Stimulated activated CD4-positive, alpha-beta T cell treated with anti-CD3 and anti-CD28 coated beads, Interleukin-4, amount 100 ng/mL, for 4 hours (primary cell): ENCODE data around the gene HMCN2.
"Not testable (repeated sequence)": the region's sequence is repeated elsewhere in the genome, so short reads cannot be mapped to it uniquely, and the experiment has no call there.

Source experiments
- DNase-seq, 2 experiments: peaks; one replicate each; pipeline ENCODE4 v3.0.0-alpha.2; 2020

HMCN2 gene

DNA sequence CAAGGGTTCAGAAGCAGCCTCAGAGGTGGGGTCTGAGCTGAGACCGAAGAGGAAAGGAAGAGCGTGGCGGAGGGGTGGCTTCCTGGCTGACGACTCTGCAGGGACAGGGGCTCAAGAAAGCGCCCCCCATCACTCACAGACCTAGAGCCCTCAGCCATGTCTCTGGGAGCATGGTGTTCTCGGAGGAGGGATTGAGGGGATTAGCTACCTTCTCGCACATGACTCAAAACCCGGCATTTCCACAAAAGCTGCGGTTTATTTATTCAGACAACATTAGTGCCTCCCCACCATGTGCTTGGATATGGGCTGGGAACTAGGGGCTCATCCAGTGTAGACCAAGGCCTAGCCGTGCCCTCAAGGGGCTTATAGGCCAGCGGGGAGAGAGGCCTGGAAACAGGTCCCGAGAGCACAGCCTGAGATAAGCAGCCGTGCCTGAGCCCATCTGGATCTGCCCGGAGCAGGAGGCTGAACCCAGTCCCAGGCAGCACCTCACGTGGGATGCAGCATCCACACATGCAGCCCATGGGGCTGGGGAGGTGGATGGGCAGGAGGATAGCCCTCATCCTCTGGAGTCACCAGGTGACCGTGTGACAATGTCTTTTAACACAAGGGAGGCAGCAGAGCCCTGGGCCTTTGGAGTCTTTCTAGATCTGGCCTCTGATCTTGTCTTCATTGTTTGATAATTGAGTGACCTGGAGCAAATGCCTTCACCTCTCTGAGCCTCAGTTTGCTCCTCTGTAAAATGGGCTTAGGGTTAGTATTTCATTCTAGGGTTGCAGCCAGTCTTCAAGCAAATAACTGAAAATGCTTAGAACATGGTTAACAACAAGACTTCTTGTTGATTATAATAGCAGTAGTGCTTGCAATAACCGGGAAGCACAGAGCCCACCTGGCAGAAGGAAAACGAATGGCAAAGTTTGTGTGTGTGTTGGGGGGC, 878 bp upstream of the HMCN2 start:
- no peak for DNase-seq

DNA sequence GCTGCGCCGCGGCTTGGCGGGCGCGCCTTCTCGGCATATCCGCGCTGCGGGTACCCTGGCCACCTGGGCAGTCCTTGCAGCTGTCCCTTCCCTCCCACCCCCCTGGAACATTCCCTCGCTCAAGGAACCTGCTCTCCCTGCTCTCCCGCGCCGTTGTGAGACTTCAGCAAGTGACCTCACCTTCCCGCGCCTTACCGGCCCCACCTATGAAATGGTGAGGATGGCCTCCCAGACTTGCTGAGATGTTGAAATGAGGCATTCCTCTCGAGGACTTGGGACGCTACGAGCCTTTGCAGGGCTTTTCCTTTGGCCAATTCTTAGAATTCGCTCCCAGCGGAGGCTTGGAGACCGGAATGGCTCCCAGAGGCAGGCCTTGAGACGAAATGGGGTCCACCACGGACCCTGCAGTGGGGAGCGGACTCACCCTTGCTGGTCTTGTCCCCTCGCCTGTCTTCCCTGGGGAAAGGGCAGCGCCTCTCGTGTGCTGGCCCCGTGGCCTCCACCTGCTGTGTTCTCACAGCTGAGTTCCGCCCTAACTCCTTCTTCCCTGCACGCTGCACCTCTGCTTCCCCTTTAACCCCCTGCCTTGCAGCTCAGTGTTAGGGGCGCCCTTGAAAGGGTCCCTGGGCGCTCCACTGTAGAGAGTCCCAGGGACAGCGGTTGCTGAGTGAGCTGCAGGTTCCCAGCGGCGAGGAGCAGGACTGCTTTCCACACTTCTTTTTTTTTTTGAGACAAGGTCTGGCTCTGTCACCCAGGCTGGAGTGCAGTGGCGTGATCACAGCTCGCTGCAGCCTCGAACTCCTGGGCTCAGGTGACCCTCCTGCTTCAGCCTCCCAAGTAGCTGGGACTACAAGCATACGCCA, 907 bp downstream of the HMCN2 start:
- no peak for DNase-seq

DNA sequence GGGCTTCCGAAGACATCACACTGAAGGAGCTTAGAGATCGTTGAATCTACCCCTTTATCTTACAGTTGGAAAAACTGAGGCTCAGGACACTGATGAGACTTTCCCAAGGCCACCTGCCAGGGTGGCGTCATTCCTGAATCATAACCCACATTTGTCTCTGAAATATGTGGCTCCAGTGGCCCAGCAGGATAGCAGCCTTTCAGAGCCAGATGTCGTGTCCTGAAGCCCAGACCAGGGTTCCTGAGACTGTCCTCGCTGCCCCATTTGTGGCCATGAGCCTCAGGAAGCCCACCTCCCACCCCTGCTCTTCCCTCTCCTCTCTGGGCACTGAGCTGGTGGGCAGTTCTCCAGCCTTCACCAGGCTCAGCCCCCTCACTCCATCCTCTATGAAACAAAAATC, 2.4 kb downstream of the HMCN2 start:
- DNase-seq: no peak

DNA sequence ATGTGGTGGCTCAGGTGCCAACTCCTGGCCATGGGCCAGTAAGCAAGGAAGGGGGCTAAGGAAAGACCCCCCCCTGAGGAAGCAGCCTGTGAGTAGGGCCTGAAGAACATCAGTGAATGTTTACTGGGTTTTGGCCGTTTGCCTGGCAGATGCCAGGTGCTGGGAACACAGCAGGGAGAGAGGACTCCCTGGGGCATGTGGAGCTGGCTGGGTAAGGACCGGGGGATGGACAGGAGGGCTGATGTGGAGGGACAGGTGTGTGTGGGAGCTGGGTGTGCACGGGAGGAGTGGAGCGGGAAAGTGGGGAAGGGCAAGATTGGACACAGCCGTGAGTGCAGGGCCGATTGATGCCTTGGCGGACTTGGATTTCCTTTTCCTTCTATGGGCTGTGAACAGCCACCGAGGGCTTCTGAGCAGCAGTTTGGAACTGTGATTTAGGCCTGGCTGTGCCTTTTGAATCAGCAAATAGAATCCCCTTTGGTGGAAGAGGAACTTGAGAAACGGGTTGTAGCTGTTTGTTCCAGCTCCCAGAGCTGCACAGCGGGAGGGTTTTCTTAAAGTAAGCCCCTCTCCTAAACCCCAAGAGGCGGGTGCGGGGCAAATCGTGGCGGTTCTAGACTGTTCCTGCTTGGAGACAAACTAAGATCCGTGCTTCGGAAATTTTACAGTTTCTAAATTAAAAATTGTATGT, 3.1 kb downstream of the HMCN2 start:
- no peak for DNase-seq

DNA sequence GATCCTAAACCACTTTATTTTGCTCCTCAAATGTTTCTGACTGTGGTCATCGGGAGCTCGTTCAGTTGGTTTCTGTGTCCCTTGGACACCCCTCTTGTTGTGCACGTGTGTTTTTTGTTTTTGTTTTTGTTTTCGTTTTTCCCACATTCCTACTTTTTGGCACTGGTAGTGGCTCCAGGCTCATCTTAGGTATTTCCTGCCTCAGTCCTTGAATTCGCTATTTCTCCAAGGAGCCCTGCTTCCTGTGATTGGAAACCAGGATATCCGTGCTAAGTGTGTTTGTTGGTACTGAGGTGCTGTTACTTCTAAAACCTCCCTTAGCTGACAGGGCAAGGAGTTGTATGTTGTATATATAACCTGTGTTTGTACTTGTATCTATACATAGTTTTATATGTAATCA, 5.9 kb downstream of the HMCN2 start:
- no peak for DNase-seq

DNA sequence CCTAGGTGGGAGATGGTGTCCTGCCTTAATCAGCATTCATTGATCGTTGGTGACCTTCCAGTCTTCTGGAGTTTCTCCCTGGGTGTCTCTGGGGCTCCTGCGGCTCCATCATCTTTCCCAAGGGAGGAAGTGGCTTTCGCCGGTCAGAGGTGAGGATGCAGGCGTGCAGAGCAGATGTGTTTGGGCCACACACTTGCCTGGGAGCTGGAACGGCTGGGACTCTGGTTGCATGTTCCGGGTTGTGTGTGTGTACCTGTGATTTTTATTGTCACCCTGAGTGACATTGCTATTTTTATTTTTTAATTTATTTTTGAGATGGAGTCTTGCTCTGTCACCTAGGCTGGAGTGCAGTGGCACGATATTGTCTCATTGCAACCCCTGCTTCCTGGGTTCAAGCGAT, 9.6 kb downstream of the HMCN2 start:
- DNase-seq: no peak

DNA sequence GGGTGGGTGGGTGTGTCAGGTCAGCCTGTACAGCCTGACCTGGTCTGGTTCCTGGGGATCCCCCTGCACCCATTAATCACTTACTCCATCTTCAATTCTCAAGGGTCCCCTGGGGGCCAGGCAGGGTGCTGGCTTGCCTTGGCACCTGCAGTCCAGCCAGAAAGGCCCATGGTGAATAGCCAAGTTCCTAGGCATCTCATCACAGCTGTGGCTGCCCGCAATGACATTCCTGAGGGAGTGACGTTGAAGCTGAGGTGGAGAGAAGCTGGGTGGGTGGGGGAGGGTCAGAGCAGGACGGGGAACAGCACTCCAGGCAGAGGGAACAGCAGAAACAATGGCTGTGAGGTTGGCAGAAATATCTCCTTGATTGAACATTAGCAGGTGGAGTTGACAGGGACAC, 10.6 kb downstream of the HMCN2 start:
- DNase-seq: no peak

DNA sequence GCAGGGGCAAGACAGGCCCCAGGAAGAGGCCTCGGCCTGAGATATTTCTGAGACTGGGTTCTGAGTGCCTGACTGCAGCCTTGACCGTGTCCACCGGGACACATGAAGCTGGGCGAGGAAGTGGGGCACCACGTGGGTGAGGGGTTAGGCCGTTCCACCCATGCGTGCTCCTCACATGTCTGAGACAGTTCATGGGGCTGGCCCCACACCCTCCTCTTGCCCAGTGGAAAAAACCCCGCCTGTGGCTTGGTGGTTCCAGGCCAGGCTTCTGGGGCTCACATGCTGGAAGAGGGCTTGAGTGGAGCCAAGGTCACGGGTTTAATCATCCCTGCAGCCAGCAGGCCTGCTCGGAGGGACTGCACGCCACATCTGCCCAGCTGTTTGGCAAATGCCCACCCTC, 11.4 kb downstream of the HMCN2 start:
- no peak for DNase-seq

DNA sequence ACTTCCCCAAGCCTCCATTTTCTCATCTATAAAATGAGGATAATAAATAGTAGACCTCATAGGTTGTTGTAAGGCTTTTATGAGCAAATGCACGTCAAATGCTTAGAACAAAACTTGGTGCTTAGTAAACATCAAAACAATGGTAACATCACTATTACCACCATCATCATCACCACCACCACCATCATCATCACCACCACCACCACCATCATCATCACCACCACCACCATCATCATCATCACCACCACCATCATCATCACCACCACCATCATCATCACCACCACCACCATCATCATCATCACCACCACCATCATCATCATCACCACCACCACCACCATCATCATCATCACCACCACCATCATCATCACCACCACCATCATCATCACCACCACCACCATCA, 12.0 kb downstream of the HMCN2 start:
- not testable (repeated sequence) for DNase-seq

DNA sequence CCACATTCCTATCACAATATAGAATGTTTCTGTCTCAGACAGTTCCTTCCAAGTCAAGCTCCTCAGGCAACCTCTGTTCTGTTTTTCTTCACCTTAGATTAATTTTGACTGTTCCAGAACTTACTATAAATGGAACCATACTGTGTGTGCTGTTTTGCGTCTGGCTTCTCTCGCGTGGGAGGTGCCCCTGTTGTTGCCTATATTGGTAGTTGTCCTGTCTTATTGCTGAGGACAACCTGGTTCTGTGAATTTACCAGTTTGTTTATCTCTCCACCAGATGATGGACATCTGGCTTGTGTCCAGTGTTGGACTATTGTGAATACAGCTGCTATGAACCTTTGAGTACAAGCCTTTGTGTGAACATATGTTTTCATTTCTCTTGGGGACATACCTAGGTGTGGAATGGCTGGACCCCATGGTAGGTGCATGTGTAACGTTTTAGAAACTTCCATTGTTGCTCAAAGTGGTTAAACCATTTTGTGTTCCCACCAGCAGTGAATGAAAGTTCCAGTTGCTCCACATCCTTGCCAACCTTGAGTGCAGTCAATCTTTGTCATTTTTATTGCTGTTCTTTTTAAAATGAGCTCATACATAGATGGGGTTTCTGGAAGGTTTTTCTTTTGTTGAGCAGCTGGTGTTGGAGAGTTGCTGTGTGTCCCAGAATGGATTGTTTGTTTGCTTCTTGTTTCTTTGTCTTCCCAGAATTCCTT, 18.1 kb downstream of the HMCN2 start:
- DNase-seq: no peak

DNA sequence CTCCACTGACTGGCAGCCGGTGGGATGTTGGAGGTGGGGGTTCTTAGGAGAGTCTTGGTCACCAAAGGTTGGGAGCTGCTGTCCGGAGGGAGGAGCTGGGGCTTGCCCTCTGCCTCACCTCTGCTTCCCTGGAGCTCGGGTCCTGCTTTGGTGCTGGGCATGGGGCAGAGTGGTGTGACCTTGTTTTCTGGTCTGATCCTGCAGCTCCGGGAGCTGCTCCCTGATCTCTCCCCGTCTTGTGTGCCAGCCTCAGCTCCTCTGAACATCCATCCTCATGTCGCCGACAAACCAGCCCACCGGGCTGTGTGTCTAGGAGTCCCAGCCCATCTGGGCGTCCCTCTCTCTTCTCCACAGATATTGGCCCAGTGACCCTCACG, 18.7 kb downstream of the HMCN2 start:
- no peak for DNase-seq

DNA sequence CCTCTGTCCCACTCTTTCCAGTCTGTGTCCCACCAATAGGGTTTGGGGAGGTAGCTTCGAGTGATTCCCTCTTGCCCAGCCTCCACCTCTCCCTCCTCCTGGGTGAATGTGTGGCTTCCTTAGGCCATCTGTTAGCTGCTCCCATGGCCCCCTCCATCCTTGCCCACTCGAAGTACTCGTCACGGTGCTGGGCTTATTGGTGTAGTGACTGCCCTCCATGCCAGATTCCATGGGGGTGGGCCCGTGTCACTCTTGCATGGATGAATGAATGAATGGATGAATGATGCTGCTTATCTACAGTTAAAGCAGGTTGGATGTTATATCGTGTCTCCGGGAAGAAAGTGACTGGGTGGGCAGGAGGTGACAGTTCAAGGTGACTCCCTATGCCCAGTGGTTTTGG, 19.1 kb downstream of the HMCN2 start:
- DNase-seq: no peak

DNA sequence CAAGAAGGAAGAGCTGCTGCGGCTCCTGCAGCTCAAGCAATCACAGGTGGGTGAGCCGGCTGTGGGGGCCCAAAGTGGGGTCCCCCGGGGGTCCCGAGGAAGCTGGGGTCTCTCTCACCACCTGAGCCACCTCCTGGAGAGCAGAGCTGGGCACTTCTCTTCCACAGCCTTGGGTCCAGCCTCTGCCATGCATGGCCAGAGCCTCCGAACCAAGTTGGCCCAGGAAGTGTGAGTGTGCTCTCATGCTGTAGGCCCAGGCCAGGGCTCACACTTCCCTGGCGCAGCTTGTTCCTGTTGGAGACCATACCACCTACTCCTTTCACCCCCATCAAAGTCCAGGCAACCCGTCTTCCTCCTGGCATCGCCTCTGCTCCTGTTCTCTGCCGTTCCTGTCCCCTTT, 19.7 kb downstream of the HMCN2 start:
- no peak for DNase-seq

DNA sequence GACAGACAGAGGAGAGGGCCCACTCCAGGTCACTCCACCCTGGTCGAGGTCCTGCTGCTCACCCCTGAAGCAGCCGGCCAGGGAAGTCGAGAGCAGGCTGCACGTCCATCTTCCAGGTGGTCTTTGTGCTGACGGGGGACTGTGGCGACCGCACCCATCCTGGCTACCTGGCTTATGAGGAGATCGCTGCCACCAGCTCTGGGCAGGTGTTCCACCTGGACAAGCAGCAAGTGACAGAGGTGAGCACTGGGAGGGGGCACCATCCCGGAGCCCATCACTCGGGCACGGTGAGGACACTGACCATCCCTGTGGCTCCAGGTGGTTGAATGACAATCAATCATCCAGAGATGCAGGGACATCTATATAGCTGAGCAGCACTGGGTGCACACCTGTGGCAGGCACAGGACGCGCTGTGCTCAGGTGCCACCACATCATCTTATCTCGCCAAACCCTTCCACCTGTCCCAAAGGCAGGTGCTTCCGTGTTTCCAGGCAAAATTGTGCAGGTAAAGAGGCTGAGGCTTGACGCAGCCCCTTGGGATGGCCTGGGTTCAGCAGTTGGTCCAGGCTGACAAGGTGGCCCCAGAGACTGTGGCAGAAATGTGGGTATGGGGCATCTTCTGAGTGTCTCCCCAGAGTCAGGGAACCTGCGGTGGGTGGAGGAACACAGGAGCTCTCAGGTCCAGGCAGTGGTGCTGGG, 20.7 kb downstream of the HMCN2 start:
- no peak for DNase-seq

DNA sequence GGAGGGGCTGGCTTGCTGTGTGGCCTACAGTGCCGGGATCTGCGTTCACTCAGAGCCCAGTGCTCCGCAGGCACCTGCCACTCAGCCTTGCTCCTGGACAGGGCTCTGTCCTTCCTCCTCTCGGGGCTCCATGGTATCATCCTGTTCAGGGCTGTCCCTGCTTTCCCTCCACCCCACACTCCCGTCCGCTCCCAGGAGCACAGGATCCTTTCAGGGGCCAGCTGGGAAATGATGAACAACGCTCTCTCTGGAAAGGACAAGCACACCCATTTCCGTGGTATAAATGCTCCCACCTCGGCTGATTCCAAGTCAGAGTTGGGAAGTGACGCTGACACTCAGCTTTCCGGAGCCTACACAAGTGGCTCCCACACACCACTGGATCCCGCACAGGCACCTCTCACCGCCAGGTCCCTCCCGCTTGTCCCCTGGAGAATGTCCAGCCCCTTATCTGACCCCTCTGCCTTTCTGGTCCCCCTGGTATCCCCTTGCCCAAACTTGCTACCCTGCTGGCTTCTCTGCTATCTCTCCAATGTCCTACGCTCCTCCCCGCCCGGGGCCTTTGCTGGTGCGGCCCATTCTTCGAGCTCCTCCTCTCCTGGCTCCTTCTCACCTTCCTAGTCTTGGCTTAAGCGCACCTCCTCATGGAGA, 21.3 kb downstream of the HMCN2 start:
- no peak for DNase-seq

DNA sequence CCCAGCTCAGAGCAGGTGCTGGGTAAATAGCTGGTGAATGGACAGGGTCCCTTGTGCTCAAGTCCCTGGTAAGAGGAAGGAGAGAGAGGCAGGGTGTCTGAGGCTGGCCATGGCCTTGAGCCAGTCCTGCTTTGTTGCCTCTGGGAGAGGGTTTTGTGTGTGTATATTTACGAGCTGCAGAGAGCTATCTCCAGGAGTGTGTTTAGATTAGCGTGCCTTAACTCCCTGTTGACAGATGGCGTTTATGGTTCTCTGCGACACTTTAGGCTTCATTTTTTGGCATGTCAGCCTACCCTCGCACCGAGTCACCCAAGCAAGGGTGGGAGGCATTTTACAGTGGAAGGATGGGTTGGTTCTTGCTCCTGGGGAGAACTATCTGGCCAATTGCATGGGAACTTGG, 22.2 kb downstream of the HMCN2 start:
- DNase-seq: no peak

DNA sequence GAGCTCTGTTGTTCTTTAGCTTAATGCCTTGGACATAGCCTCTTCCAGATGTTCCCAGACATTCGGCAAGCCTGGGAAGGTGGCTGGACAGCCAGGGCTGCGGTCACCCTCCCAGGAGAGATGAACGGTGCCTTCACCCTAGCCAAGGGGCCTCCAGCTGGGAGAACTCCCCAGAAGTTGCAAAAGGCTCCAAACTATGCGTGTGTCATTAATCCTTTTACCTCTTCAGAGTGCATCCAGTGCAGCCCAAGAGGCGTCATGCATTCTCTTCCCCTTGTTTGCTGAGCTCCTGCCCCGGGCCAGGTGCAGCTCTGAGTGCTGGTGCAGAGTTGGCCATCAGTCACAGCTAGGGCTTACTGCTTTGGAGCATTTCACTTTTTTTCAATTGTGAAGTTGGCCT, 22.8 kb downstream of the HMCN2 start:
- no peak for DNase-seq

DNA sequence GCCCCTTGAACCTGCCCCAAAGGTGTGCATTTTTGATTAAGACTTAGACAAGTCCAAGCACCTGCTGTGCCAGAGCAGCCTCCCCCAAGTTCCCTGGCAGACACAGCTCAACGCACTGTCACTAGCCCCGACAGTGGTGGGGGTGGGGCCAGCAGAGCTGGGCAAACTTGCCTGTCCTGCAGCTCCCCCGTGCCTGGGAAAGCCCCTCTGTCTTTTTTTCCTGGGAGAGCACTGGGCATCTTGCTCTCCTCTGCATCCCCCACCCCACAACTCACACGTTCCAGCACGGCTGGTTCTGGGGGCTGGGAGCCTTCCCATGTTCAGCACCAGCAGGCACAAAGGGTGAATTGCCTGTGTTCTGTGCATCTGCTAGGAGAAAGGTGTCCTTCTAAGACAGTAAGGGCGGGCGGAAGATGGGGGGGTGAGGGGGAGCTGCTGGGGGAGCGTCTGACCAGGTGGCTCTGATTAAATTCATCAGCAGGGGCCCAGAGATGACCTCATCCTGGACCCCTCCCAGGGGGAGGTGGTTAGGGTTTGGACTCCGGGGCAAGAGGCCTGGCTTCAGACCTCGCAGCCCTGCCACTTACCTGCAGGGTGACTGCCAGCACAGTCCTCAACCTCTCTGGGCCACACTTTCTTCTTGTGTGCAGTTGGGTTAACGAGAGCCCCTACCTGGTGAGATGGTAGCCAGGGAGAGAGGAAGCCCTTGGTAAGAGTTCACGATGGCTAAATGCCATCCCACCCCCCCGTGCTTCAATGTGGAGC, 23.5 kb downstream of the HMCN2 start:
- no peak for DNase-seq

DNA sequence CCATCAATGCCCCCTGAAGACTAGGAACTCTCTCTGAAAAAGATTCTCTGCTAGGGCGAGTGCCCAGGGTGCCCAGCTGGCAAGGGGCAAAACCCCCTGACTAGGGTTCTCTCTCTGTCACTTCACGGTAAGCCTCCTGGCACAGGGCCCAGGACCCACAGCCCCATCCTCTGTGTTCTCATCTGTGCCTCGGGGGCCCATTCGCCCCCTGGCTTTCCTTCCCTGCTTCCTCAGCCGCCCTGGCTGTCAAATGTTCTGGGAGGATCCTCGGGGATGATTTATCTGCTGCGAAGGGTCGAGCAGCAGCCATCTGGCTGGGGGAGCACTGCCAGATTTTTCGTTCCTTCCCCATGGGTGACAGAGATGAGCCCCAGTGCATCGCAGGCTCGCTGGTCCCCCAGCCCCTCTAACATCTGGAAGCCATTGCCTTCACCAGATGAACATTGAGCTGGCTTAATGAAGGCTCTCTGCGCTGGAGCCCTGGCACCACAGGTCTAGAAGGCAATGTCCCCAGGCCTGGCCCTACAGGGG, 24.2 kb downstream of the HMCN2 start:
- no peak for DNase-seq
